Erythroblast (primary cell): ENCODE results near the gene CCT4.
"Not testable (repeated sequence)": the region's sequence is repeated elsewhere in the genome, so short reads cannot be mapped to it uniquely, and the experiment has no call there.

Experiments used
- DNase-seq, 2 experiments: peaks; one replicate each; lab custom pipeline; 2025; lab: John Stamatoyannopoulos, UW
- GATA1 ChIP-seq: IDR thresholded peaks from 2 replicates; pipeline ENCODE4 v1.6.1; 2011; ENCODE audit warnings: low read depth, mild to moderate bottlenecking, control low read depth, low read length, moderate library complexity
- POLR2A ChIP-seq: IDR thresholded peaks from 2 replicates; pipeline ENCODE4 v1.6.1; 2011; ENCODE audit warnings: mild to moderate bottlenecking, low read length

The CCT4 gene

DNA sequence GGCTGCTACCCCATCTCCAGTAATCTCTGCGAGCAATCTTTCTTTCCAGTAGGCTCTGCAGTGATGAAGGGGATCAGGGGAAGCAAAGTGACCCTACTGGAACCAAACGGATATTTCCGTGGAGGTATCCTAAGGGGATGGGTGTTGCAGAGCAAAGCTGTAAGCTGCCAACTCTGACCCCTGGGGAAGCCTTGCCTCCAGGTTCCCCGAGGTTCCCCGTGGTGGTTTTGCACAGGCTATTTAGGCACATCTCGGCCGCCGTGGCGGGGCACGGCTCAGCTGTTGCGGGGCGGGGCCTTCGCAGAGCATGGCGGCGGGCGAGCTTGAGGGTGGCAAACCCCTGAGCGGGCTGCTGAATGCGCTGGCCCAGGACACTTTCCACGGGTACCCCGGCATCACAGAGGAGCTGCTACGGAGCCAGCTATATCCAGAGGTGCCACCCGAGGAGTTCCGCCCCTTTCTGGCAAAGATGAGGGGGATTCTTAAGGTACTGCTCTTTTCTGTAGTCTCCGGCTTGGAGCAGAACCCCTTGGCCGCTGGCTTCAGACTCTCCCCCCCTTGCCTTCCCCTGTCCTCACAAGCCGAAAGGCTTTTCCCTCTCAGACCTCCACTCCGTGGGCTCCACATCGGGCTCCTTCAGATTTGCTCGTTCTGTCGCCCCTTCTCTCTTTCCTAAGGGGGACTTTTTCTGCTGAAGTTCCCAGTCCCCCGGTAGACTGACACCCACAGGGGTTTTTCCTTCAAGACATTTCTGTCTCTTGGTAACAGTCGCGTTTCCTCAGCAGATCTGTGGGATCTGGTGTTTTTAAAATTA, 17.1 kb upstream of the CCT4 start, which contains the start of gene COMMD1:
TSS of gene COMMD1 (plus strand) at position 303 of the 814 bp plus-strand sequence. CDS start at position 308, 5 bp downstream.
- DNase-seq = peak; percentile 84
- TF ChIP-seq GATA1 (no peak), POLR2A (peak; percentile 89)

DNA sequence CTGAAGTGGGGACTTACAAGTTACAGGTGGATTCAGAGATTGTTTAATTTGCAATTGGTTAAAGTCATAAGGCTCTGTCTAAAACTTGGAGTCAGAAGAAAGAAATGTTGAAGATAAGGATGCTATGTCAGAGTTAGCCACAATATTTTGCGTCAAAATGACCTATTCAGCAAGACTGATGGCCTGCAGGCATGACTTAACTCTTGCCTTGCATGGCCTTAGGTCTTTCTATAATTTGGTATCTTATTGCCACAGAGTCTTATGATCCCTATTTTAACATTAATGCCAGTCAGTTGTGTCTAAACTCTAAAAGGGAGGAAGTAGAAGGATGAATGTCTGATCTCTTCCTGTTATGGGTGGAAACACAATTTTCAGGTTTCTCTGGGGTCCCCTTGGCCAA, 11.8 kb upstream of the CCT4 start:
- DNase-seq = no peak
- TF ChIP-seq POLR2A = no peak
- no peak for TF ChIP-seq GATA1

DNA sequence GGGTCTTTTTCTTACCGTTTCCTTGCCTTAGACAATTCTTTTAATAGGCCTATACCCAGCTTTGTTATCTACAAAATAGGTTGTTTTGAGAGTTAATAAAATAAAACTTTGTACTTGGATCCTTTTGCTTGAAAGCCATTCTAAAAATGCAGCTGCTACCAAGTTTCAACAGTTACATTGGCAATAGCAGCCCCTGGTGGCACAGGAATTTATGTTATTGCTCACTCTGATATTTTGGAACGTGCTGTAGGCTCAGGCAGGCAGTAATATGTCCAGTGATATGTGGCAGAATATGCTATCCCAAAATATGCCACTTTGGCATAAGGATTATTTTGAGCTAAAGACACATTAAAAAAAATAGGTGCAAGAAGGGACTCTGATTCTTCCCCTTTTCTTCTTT, 10.4 kb upstream of the CCT4 start:
- no peak for TF ChIP-seq POLR2A
- TF ChIP-seq GATA1 = no peak
- peak; percentile 24 to 41 for DNase-seq

DNA sequence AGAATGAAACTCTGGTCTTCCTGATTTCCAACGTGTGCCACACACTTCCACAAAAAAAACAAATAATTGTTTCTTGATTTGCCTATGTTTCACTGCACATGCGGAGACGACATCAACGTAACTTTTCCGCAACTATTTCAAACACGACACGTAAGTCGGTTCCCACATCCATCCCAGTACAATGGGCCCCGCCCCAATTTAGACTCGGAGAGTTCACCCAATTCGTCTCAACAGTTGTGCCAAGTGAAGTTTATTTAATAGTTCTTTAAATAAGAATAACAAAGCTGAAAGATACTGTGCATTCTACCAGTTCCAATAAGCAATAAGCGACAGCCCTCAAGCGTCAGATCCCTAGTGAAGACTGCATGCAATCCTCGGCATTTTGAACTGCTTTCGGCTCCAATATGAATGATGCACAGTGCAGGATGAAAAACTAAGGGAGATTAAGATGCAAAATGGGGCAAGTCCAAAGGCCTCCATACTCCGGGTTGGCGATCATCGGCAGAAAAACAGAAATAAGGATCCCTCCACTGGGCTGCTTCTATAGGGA, 664 bp downstream of the CCT4 start:
- TF ChIP-seq POLR2A = no peak
- no peak for TF ChIP-seq GATA1
- peak; percentile 65 to 77 for DNase-seq

DNA sequence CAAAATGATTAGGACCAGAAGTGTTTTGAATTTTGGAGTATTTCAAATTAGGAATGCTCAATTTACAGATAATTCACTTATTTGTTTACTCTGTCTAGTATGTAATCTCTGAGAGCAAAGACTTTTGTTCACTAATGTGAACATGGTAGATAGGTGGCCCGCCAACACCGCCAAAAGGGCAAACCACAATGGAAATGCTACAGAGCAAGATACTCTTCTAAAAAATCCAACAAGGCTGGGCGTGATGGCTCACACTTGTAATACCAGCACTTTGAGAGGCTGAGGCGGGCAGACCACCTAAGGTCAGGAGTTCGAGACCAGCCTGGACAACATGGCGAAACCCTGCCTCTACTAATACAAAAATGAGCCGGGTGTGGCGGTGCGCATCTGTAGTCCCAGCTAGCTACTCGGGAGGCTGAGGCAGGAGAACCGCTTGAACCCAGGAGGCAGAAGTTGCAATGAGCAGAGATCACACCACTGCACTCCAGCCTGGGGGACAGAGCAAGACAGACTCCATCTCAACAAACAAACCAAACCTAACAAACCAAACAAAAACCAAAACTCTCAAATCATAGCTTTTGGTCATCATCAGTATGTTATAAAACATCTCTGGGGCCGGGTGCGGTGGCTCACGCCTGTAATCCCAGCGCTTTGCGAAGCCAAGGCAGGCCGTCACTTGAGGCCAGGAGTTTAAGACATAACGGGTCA, 2.4 kb downstream of the CCT4 start:
- no peak for TF ChIP-seq POLR2A
- TF ChIP-seq GATA1 = no peak

DNA sequence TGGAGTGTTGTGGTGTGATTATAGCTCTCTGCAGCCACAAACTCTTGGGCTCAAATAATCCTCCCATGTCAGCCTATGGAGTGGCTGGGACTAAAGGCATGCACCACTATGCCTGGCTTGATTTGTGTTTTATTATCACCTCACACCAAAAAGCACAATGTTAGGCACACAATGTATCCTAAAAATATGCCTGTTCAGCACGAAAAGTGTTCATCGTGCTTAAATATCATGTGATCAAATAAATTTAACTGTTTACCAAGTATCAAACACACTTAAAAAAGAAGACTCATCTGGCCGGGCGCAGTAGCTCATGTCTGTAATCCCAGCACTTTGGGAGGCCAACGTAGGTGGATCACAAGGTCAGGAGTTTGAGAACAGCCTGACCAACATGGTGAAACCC, 5.6 kb downstream of the CCT4 start:
- no peak for DNase-seq
- TF ChIP-seq POLR2A (no peak), GATA1 (no peak)

More for the DNA sequence above, 2.4 kb downstream of the CCT4 start:
- DNase-seq = peak in 1 of 2 experiments; percentile 13

DNA sequence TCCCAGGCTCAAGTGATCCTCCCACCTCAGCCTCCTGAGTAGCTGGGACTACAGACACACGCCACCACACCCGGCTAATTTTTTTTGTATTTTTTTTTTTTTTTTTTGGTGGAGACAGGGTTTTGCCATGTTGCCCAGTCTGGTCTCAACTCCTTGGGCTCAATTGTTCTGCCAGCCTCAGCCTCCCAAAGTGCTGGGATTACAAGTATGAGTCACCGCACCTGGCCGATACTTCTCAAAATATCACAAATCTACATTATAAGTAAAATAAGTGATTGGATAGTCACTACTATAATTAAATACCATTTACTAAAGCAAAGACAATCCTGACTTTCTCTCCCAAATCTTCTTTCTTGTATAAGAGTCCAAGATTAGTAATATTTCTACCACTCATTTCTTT, 9.1 kb downstream of the CCT4 start:
- DNase-seq = not testable (repeated sequence)

DNA sequence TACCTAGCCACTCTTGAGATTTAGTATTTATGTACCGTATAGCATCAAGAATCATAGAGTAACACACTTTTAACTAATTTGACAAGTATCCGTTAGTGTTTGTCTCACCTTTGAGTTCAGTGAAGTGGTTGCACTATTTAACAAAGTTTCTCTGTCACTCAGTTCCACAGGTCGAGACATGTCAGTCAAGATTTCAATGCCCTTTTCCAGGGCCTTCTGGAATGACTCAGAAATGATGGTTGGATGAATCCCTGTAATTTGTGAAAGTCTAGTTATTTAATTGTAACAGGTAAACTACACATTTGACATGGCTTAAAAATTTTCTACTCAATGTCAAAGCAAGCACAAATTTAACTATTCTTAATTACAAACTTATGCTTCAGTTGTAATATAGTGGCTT, 9.7 kb downstream of the CCT4 start:
- no peak for DNase-seq
- TF ChIP-seq GATA1 = no peak
- TF ChIP-seq POLR2A = no peak

DNA sequence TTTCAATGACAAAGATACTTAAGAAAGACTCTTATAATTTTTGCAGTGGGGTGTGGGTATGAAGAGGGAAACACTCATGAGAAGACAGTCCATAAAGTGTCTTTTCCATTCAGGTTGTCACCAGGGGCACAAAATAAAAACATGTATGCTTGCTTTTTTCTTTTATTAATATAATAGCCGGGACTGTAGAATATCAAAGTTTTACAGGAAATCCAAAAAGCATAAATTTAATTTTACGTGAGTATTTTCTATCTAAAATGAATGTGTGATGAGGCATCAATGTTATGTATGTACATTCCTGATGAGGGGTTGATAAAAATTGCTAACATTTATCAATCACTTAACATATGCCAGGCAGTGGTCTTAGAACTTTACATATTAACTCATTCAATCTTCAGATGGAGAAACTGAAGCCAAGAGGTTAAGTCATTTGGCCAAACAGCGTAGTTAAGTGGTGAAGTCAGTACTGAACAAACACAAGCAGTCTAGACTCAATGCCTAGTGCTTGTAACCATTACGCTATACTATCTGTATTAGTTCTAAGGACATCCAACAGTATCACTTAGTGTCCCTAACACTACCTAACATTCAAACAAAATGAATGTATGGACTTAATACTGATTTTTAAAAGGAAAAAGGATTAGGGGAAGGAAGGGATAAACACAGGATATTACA, 10.7 kb downstream of the CCT4 start:
- no peak for TF ChIP-seq POLR2A
- no peak for TF ChIP-seq GATA1
- DNase-seq = no peak

DNA sequence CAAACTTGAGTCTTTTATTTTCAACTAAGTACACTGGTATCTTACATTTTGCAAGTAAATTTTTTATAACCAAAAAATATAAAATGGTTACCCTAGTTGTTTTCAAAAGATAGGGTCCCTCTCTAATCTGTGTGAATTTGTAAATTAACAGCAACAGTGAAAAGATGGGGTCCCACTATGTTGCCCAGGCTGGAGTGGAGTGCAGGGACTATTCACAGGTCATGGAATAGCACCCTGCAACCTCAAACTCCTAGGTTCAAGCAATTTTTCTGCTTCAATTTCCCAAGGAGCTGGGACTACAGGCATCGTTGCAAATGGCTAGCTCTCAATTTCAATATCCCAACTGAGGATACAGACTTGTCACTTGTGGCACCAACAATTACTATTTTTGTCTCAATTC, 12.1 kb downstream of the CCT4 start:
- DNase-seq = no peak
- no peak for TF ChIP-seq GATA1
- TF ChIP-seq POLR2A = no peak

DNA sequence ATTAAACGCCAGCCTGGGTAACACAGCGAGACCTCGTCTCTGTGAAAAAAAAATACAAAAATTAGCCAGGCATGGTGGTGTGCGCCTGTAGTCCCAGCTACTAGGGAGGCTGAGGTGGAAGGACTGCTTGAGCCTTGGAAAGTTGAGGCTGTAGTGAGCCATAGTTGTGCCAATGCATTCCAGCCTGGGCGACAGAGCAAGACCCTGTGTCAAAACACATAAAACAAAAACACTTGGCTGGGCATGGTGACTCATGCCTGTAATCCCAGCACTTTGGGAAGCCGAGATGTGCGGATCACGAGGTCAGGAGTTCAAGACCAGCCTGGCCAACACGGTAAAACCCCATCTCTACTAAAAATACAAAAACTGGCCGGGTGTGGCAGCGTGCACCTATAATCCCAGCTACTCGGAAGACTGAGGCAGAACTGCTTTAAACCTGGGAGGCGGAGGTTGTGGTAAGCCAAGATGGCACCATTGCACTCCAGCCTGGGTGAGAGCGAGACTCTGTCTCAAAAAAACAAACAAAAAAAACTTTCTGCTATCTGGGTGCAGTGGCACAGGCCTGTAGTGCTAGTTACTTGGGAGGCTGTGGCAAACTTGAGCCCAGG, 21.9 kb downstream of the CCT4 start:
- not testable (repeated sequence) for DNase-seq

DNA sequence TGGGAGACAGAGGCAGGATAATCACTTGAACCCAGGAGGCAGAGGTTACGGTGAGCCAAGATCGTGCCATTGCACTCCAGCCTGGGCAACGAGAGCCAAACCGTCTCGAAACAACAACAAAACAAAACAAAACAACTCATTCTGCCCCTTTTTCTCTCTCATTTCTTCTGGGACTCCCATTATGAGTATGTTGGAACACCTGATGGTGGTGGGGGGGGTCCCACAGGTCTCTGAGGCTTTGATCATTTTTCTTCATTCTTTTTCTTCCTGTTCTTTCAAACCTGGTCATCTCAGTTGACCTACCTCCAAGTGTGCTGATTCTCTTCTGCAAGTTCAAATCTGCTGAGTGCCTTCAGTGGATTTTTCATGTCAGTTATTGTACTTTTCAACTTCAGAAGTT, 26.4 kb downstream of the CCT4 start:
- no peak for TF ChIP-seq GATA1
- no peak for DNase-seq

DNA sequence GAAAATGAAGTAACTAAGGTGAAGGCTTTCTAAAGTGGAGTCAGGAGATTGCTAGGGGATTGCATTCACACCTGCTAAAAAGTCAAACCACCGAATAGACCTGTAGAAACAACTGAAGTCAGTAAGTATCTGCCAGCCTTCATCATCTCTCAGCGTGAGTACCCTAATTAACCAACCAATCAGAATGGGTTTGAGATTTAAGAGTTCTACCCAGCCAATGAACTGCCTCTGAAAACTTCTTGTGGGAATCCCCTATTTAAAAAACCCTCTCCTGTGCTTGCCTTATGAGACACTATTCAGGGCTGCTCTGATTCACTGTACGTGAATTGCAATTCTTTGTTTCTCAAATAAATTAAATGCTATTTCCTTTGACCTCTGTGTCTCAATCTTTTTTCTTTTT, 31.2 kb downstream of the CCT4 start:
- TF ChIP-seq POLR2A = no peak
- TF ChIP-seq GATA1 = no peak
- DNase-seq = no peak

DNA sequence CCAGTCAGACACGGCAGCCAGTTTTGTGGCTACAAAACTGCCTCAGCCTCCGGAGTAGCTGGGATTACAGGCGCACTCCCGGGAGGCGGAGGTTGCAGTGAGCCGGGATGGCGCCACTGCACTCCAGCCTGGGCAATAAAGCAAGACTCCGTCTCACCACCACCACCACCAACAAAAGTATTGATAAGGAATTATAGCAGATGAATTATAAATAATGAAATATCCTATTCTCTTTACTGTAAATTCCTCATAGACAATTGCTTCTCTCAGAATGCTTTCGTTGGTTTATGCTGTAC, 33.2 kb downstream of the CCT4 start:
- no peak for DNase-seq
- TF ChIP-seq POLR2A = no peak
